GM13977 (cell line): ENCODE measurements around the gene SCP2D1.

Experiments
- DNase-seq: peaks from one replicate; pipeline ENCODE4 v3.0.0; 2012; ENCODE audit warnings: low spot score
- in situ Hi-C: fragments of 300-500 bp; cut with MboI; formaldehyde crosslinking; loops from one replicate; pipeline ENCODE4 v1.12.0; 2022; ENCODE audit warnings: low sequenced_read_pairs, low pct_unique_long_range_greater_than_20kb, mixed read lengths, inconsistent platforms; ENCODE audit not compliant: unreplicated experiment
- TF ChIP-seq, protein P1 (sequence below): IDR thresholded peaks from 2 replicates; pipeline ENCODE4 v1.5.1; 2012; ENCODE audit warnings: mild to moderate bottlenecking, control low read depth; ENCODE audit not compliant: insufficient read depth; ENCODE audit errors: extremely low read depth, missing control alignments

The SCP2D1 gene

GRCh38 chr20:18832546-18833200 is 19.1 kb downstream of the SCP2D1 start:
- no peak for DNase-seq
- TF ChIP-seq, protein P1, sequence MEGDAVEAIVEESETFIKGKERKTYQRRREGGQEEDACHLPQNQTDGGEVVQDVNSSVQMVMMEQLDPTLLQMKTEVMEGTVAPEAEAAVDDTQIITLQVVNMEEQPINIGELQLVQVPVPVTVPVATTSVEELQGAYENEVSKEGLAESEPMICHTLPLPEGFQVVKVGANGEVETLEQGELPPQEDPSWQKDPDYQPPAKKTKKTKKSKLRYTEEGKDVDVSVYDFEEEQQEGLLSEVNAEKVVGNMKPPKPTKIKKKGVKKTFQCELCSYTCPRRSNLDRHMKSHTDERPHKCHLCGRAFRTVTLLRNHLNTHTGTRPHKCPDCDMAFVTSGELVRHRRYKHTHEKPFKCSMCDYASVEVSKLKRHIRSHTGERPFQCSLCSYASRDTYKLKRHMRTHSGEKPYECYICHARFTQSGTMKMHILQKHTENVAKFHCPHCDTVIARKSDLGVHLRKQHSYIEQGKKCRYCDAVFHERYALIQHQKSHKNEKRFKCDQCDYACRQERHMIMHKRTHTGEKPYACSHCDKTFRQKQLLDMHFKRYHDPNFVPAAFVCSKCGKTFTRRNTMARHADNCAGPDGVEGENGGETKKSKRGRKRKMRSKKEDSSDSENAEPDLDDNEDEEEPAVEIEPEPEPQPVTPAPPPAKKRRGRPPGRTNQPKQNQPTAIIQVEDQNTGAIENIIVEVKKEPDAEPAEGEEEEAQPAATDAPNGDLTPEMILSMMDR, result no peak
- in situ Hi-C loops, result no loop called here

DNA sequence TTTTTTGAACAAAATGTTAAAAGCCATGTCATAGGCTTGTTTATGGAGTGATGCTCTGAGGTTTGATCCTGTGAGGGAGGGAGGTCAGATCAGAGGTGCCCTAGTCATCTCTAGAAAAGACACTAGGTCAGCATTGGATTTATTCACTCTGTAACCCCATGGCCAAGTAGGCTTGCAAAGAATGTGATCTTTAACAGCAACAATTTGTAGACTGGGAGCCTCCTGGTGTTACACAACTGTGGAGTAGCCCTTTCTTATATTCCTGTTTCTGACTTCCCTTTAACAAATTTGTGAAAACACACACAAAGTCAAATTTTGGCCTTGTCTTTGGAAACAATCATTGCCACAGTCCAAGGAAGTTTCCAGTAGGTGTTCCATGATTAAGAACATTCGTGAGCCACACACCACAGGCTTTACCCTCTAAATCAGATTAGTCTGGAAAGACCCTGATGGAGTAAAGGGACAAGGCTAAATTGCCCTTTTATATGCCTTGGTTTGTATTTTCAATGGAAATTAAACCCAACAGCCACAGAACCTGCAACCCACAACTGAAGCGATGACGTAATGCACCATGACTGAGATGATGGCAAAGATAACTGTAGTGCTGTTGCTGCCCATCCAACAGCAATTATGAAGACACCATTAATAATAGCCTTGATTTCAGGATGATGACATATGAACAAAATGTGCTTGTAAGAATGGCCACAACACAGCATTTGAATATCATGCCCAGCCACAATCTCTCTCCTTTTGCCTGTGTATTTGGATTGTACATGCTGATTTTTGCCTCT is 22.1 kb downstream of the SCP2D1 start:
- in situ Hi-C loops, result no loop called here

DNA sequence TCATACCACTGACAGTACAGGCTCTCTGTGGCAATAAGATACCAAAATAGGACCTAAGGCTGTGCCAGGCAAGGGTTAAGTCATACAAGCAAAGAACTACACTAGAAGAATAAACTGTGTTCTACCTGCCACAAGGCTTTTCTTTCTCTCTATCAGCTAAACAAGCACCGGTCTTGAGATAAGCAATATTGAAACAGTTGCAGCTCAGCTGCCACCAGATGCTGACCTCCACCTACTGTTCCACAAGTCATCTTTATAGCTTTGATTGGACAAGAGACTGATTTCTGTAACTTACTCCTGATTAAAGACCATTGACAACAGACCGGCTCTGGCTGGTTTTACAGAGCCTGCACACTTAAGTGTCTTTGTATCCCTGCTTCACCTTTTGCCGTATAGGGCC is 24.1 kb downstream of the SCP2D1 start:
- in situ Hi-C loops, result no loop called here
- DNase-seq, result no peak
- TF ChIP-seq, protein P1, result no peak

More for the DNA sequence above, 22.1 kb downstream of the SCP2D1 start:
- no peak for DNase-seq
- TF ChIP-seq, protein P1, result no peak

GRCh38 chr20:18839507-18840247 is 26.1 kb downstream of the SCP2D1 start:
- TF ChIP-seq, protein P1, result no peak
- DNase-seq, result no peak
- in situ Hi-C loops, result no loop called here

- TF ChIP-seq, protein P1, result no peak
- DNase-seq, result no peak
- in situ Hi-C loops, result no loop called here
These were observed 26.7 kb downstream of the SCP2D1 start for GRCh38 chr20:18840248-18840645.

- DNase-seq, result no peak
- TF ChIP-seq, protein P1, result no peak
- in situ Hi-C loops, result no loop called here
These were observed 31.4 kb downstream of the SCP2D1 start for GRCh38 chr20:18845017-18845416.
